Activated CD4-positive, alpha-beta T cell treated with anti-CD3 and anti-CD28 coated beads for 36 hours (primary cell): ENCODE measurements around the gene LPAR1. TPM values are rescaled to one million over a fixed set of nuclear protein-coding genes. Genes with fewer than 3 reads are reported as not detected.

Experiments
- ATAC-seq: fragments of 200-7000 bp; cut with Tn5 transposase; one replicate; pipeline ENCODE4 v1.10.0; 2021; ENCODE audit warnings: mild to moderate bottlenecking, moderate library complexity
- CTCF ChIA-PET: fragments of 350-600 bp; sonication (Branson Sonifier 250); formaldehyde crosslinking; loops from one replicate; lab custom pipeline; 2021; ENCODE audit warnings: antibody characterized with exemption; lab: Charles Lee
- POLR2A ChIA-PET: fragments of 350-600 bp; sonication (Branson Sonifier 250); formaldehyde crosslinking; loops from one replicate; lab custom pipeline; 2021; ENCODE audit warnings: antibody characterized with exemption, inconsistent platforms; lab: Charles Lee
- DNase-seq: peaks from one replicate; pipeline ENCODE4 v3.0.0-alpha.2; 2020
- H3K27ac Mint-ChIP-seq: one replicate; pipeline ENCODE4 v1.8.0; 2021; ENCODE audit warnings: mixed read lengths
- H3K27me3 Mint-ChIP-seq: one replicate; pipeline ENCODE4 v1.8.0; 2021; ENCODE audit warnings: mixed read lengths
- H3K36me3 Mint-ChIP-seq: one replicate; pipeline ENCODE4 v1.8.0; 2021; ENCODE audit warnings: low read depth, mixed read lengths
- H3K4me1 Mint-ChIP-seq: one replicate; pipeline ENCODE4 v1.8.0; 2021; ENCODE audit warnings: mixed read lengths
- H3K4me3 Mint-ChIP-seq: one replicate; pipeline ENCODE4 v1.8.0; 2021; ENCODE audit warnings: mild to moderate bottlenecking, moderate library complexity, mixed read lengths
- H3K9me3 Mint-ChIP-seq: one replicate; pipeline ENCODE4 v1.8.0; 2021; ENCODE audit warnings: low read depth, mixed read lengths
- intact Hi-C, 2 experiments: fragments of 100-400 bp; cut with DNase I in 1 of 2; cut with micrococcal nuclease in 1 of 2; formaldehyde crosslinking; loops; one replicate each; pipeline versions ENCODE4 v1.14.2 to v1.15.1; 2022 to 2024; cut with DNase I, micrococcal nuclease
- total RNA-seq, 2 experiments: library from RNA; stranded (reverse); gene quantifications; one replicate each; pipeline ENCODE4 v1.2.3, GENCODE V29; 2021

The LPAR1 gene
- total RNA-seq, 2 experiments from 2014 or later: not detected

DNA sequence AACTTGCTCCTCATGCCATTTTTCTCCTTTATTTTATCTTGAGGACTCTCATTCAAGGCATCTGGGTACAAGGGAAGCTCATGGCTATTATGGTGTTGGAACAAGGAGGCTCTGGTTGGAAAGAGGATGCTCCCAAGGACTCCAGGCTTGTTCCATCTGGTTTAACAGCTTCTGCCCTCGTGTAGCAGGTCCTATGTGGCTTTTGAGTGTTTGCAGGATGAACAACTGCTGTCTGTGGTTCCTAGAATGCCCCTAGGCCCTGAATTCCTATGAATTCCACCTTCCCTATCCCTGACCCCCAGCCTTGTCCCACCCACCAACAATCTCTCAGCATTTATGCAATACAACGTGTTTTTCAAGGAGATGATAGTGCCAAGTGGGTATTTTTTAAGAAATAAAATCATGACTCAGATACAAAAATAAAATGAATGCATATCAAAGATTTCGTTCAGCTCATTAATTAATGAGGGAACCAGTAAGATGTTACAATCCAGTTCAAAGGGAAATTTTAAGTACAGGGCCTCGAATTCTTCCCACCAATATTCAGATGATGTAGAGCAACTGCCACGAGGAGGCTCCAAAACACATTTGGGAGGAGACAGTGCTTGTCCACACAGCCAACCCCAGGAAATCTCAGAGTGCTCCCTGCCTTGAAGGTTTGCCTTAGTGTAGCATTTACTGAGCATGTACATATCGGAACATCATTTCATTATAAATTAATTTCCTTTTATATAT is 187.7 kb downstream of the LPAR1 start:
- no peaks in the 10 kb centered on the region for H3K36me3 Mint-ChIP-seq
- H3K27me3 Mint-ChIP-seq: no peaks in the 10 kb centered on the region
- no peak overlapping the region for H3K27ac Mint-ChIP-seq
- no peak for ATAC-seq
- no peak for DNase-seq
- H3K4me1 Mint-ChIP-seq: no peaks in the 10 kb centered on the region
- no peak overlapping the region for H3K4me3 Mint-ChIP-seq
- ChIA-PET CTCF (interaction anchor here (0.7 kb wide), 1 partner anchor 80 kb away, joined by 3 read pairs; no protein-coding TSS in a partner anchor), POLR2A (no interaction called here)
- intact Hi-C loops: no loop called here
- H3K9me3 Mint-ChIP-seq: peaks cover 8% of the 10 kb centered on the region

GRCh38 chr9:110847671-110848070 is 190.6 kb downstream of the LPAR1 start:
- ATAC-seq: no peak
- no peaks in the 10 kb centered on the region for H3K4me1 Mint-ChIP-seq

GRCh38 chr9:110846215-110846614 is 192.1 kb downstream of the LPAR1 start:
- no peaks in the 10 kb centered on the region for H3K9me3 Mint-ChIP-seq
- H3K27me3 Mint-ChIP-seq: peaks cover 3% of the 10 kb centered on the region
- no peaks in the 10 kb centered on the region for H3K4me1 Mint-ChIP-seq
- no peaks in the 10 kb centered on the region for H3K36me3 Mint-ChIP-seq
- DNase-seq: no peak
- no peak overlapping the region for H3K27ac Mint-ChIP-seq
- H3K4me3 Mint-ChIP-seq: no peak overlapping the region
- ChIA-PET POLR2A (no interaction called here), CTCF (no interaction called here)
- no peak for ATAC-seq
- intact Hi-C loops: no loop called here

More at GRCh38 chr9:110847671-110848070, 190.6 kb downstream of the LPAR1 start:
- Mint-ChIP-seq H3K9me3 (no peaks in the 10 kb centered on the region), H3K36me3 (no peaks in the 10 kb centered on the region), H3K27ac (no peak overlapping the region), H3K27me3 (peaks cover 3% of the 10 kb centered on the region), H3K4me3 (no peak overlapping the region)
- POLR2A ChIA-PET: no interaction called here
- no peak for DNase-seq
- CTCF ChIA-PET: no interaction called here
- intact Hi-C loops: no loop called here

GRCh38 chr9:110844121-110844520 is 194.1 kb downstream of the LPAR1 start:
- DNase-seq: no peak
- peaks cover 3% of the 10 kb centered on the region for H3K27me3 Mint-ChIP-seq
- no peak overlapping the region for H3K27ac Mint-ChIP-seq
- POLR2A ChIA-PET: no interaction called here
- H3K36me3 Mint-ChIP-seq: no peaks in the 10 kb centered on the region
- H3K4me1 Mint-ChIP-seq: no peaks in the 10 kb centered on the region
- H3K4me3 Mint-ChIP-seq: no peak overlapping the region
- no peak for ATAC-seq
- CTCF ChIA-PET: no interaction called here
- intact Hi-C loops: no loop called here
- peaks cover 4% of the 10 kb centered on the region for H3K9me3 Mint-ChIP-seq

DNA sequence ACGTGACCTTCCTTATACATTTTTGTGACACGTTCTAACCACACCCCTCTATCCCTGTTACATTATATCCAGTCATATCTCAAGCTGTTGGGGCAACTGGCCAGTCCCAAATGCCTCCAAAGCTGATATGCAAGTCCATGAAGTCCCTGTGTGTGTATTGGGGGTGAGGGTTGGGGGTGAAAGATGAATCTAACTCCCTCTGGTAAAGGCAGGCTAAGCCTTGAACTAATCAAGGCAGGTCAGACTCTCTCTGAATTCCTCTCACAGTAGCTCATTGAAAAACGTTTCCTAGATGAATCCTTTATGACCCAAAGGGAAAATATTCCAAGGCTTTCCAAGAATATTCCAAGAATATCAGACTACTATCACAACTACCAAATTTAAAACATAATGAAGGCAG is 195.3 kb downstream of the LPAR1 start:
- ATAC-seq (no peak), DNase-seq (no peak)
- no peaks in the 10 kb centered on the region for H3K4me1 Mint-ChIP-seq
- ChIA-PET CTCF (no interaction called here), POLR2A (no interaction called here)
- intact Hi-C loops: no loop called here
- no peaks in the 10 kb centered on the region for H3K36me3 Mint-ChIP-seq
- H3K27me3 Mint-ChIP-seq: peaks cover 3% of the 10 kb centered on the region
- peaks cover 4% of the 10 kb centered on the region for H3K9me3 Mint-ChIP-seq
- no peak overlapping the region for H3K4me3 Mint-ChIP-seq
- no peak overlapping the region for H3K27ac Mint-ChIP-seq

GRCh38 chr9:110842169-110842568 is 196.1 kb downstream of the LPAR1 start:
- intact Hi-C loops: no loop called here

DNA sequence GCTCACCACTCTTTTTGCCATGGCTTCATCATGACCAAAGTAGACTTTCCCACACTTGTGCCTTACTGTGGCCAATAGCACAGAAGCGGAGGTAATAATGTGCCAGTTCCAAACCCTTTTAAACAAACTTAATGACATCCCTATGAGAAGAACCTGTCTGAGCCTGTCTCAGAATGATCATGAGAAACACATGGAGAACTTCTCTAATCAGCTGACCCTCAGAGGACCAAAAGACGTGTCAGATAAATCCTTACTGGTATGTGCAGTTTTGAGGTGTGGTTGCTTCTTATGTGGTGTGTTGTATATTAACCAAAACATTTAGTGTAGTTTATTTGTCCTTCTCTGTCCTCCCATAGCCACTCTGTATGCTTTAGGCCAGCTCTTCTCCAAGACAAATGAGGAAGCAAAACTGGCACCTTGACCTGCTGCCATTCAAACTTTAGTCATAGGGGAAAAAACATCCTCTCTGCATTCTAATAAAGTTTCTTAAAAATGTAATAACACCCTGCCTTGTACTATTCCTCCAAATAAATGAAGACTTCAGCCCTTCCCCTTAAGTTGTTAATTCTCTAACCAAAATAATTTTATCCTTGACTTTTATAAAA is 200.8 kb downstream of the LPAR1 start:
- POLR2A ChIA-PET: no interaction called here
- peaks cover 4% of the 10 kb centered on the region for H3K9me3 Mint-ChIP-seq
- H3K4me3 Mint-ChIP-seq: no peak overlapping the region
- ATAC-seq (no peak), DNase-seq (no peak)
- H3K27me3 Mint-ChIP-seq: no peaks in the 10 kb centered on the region
- intact Hi-C loops: no loop called here
- no peaks in the 10 kb centered on the region for H3K4me1 Mint-ChIP-seq
- H3K27ac Mint-ChIP-seq: no peak overlapping the region
- CTCF ChIA-PET: no interaction called here
- no peaks in the 10 kb centered on the region for H3K36me3 Mint-ChIP-seq

More at GRCh38 chr9:110842169-110842568, 196.1 kb downstream of the LPAR1 start:
- Mint-ChIP-seq H3K36me3 (no peaks in the 10 kb centered on the region), H3K4me3 (no peak overlapping the region), H3K27ac (no peak overlapping the region), H3K27me3 (peaks cover 3% of the 10 kb centered on the region), H3K9me3 (peaks cover 4% of the 10 kb centered on the region), H3K4me1 (no peaks in the 10 kb centered on the region)
- DNase-seq (no peak), ATAC-seq (no peak)
- POLR2A ChIA-PET: no interaction called here
- CTCF ChIA-PET: no interaction called here

GRCh38 chr9:110835859-110836271 is 202.4 kb downstream of the LPAR1 start:
- ATAC-seq: no peak
- DNase-seq: no peak
- H3K4me3 Mint-ChIP-seq: no peak overlapping the region
- no peak overlapping the region for H3K27ac Mint-ChIP-seq
- intact Hi-C loops: no loop called here
- H3K36me3 Mint-ChIP-seq: no peaks in the 10 kb centered on the region
- POLR2A ChIA-PET: no interaction called here
- H3K4me1 Mint-ChIP-seq: no peaks in the 10 kb centered on the region
- CTCF ChIA-PET: no interaction called here
- H3K27me3 Mint-ChIP-seq: peaks cover 2% of the 10 kb centered on the region
- peaks cover 4% of the 10 kb centered on the region for H3K9me3 Mint-ChIP-seq

GRCh38 chr9:110835404-110835803 is 202.9 kb downstream of the LPAR1 start:
- ChIA-PET CTCF (no interaction called here), POLR2A (no interaction called here)
- intact Hi-C loops: no loop called here
- peaks cover 1% of the 10 kb centered on the region for H3K9me3 Mint-ChIP-seq
- no peaks in the 10 kb centered on the region for H3K36me3 Mint-ChIP-seq
- H3K27me3 Mint-ChIP-seq: peaks cover 2% of the 10 kb centered on the region
- H3K4me3 Mint-ChIP-seq: no peak overlapping the region
- DNase-seq: no peak
- no peak overlapping the region for H3K27ac Mint-ChIP-seq
- no peaks in the 10 kb centered on the region for H3K4me1 Mint-ChIP-seq
- no peak for ATAC-seq

GRCh38 chr9:110832926-110833325 is 205.3 kb downstream of the LPAR1 start:
- DNase-seq (no peak), ATAC-seq (no peak)
- Mint-ChIP-seq H3K27ac (no peak overlapping the region), H3K36me3 (no peaks in the 10 kb centered on the region), H3K4me1 (no peaks in the 10 kb centered on the region), H3K27me3 (peaks cover 2% of the 10 kb centered on the region), H3K4me3 (no peak overlapping the region), H3K9me3 (no peaks in the 10 kb centered on the region)
- intact Hi-C loops: no loop called here
- ChIA-PET CTCF (interaction anchor here (0.6 kb wide), 1 partner anchor 1144 kb away, joined by 3 read pairs; no protein-coding TSS in a partner anchor), POLR2A (no interaction called here)

DNA sequence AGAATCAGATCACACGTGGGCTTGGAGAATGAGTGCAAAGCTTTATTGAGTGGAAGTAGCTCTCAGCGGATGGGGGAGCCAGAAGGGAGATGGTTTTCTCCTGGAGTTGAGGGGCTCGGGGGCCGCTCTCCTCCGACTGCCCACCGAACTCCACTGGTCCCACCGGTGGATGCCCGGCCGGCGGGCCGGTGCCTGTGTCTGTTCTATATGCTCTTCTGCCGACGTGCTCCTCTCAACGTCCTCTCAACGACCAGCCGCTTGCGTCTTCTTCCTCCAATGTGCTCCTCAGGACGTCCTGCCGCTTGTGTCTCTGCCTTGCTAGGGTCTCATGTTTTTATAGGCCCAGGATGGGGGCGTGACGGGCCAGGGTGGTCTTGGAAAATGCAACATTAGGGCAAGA is 207.8 kb downstream of the LPAR1 start:
- ATAC-seq (no peak), DNase-seq (no peak)
- no peak overlapping the region for H3K27ac Mint-ChIP-seq
- intact Hi-C loops: no loop called here
- ChIA-PET POLR2A (no interaction called here), CTCF (no interaction called here)
- H3K4me3 Mint-ChIP-seq: no peak overlapping the region
- H3K27me3 Mint-ChIP-seq: peaks cover 2% of the 10 kb centered on the region
- H3K4me1 Mint-ChIP-seq: no peaks in the 10 kb centered on the region
- H3K9me3 Mint-ChIP-seq: no peaks in the 10 kb centered on the region
- no peaks in the 10 kb centered on the region for H3K36me3 Mint-ChIP-seq

DNA sequence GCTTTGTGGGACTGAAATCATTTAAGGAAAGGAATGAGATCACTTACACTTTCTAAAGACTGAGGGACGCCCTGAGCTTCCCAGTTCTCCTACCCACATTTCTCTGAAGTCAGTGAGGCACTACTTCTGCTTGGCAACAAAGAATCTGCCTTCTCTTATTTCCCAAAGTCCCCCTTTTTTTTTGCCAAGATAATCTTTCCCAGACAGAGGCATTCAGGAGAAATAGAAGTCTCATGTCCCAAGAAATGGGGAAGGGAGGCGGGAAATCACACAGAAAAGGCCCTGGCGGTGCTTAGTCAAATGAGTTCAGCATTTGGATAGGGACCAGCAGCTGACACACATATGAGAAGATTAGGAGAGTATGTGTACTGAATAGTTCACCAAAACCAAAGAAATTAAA is 210.0 kb downstream of the LPAR1 start:
- intact Hi-C loops: no loop called here
- Mint-ChIP-seq H3K4me3 (no peak overlapping the region), H3K4me1 (no peaks in the 10 kb centered on the region), H3K27ac (no peak overlapping the region), H3K36me3 (no peaks in the 10 kb centered on the region), H3K9me3 (peaks cover 2% of the 10 kb centered on the region), H3K27me3 (peaks cover 2% of the 10 kb centered on the region)
- POLR2A ChIA-PET: no interaction called here
- CTCF ChIA-PET: no interaction called here
- DNase-seq (no peak), ATAC-seq (no peak)
